Fibroblast of skin of back (primary cell): ENCODE results near the gene BTN3A1.
"Not testable (repeated sequence)": the region's sequence is repeated elsewhere in the genome, so short reads cannot be mapped to it uniquely, and the experiment has no call there.

Experiments used
- DNase-seq: peaks from one replicate; pipeline ENCODE4 v3.0.0-alpha.2; 2013

Gene BTN3A1

DNA sequence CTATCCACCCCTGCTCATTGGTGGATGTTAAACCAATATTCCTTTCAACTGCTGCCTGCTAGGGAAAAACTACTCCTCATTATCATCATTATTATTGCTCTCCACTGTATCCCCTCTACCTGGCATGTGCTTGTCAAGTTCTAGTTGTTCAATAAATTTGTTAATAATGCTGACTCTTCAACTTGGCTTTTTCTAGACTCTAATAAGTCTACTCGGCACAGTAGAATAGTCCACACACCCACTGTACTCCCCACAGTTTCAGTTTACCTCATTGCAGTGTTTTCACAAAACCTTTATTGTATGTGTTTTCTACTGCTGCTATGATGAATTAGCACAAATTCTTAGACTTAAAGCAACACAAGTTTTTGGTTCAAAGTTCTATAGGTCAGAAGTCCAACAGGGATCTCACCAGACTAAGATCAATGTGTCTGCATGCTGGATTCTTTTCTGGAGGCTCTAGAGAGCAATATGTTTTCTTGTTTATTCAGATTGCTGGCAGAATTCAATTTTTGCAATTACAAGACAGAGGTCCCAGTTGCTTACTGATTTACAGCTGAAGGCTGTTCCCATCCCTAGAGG is 13.1 kb downstream of the BTN3A1 start:
- no peak for DNase-seq

DNA sequence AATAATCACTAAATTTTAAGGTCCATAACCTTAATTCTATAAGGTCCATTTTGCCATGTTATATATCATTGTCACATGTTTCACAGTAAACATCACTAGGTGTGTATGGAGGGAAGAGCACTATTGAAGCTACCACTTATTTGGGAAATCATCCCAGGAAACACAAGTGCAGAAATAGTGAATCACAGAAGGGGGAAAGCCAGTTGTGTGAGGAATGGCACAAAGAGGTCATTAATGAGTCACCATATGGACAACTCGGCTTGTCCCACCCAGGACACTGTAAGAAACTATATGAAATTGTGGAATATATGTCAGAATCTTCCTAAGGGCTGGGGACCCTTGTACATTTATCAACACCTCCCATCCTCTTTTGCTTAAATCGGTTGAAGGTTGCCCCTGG is 13.7 kb downstream of the BTN3A1 start:
- no peak for DNase-seq

DNA sequence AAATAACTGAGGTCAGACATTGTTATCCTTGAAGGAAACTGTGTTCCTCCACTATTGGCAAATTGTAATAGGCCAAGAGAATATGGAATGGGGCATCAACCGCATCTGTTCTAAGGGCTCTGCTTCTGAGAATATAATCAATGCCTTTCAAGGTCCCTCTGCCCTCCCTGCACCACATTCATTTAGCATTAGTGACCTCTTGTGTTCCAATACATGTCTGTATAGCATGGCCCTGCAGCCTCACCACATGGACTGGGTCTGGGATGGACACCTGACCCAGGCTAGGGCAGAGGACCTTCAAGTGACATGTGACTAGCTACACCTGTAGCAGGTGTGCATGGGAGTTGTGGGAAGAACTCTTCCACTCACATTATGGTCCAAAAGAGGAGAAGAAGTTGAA is 14.2 kb downstream of the BTN3A1 start:
- no peak for DNase-seq

DNA sequence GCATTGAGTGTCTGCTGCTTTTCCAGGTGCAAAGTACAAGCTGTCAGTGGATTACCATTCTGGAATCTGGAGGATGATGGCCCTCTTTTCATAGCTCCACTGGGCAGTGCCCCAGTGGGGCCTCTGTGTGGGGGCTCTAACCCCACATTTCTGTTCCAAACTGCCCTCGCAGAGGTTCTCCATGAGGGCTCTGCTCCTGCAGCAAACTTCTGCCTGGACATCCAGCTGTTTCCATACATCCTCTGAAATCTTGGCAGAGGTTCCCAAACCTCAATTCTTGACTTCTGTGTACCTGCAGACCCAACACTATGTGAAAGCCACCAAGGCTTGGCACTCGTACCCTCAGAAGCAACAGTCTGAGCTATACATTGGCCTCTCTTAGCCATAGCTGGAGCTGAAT is 16.0 kb downstream of the BTN3A1 start:
- not testable (repeated sequence) for DNase-seq

DNA sequence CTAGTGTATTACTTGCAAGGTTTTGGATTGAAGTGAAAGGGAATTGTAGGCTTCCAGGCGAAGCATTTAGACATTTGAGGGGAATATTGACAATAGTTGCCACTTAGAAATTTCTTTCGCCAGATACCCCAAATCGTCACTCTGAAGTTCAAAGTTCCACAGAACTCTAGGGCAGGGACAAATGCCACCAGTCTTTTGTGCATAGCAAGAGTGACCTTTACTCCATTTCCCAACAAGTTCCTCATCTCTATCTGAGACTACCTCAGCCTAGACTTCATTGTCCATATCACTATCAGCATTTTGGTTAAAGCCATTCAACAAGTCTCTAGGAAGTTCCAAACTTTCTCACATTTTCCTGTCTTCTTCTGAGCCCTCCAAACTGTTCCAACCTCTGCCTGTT is 16.7 kb downstream of the BTN3A1 start:
- DNase-seq = not testable (repeated sequence)

DNA sequence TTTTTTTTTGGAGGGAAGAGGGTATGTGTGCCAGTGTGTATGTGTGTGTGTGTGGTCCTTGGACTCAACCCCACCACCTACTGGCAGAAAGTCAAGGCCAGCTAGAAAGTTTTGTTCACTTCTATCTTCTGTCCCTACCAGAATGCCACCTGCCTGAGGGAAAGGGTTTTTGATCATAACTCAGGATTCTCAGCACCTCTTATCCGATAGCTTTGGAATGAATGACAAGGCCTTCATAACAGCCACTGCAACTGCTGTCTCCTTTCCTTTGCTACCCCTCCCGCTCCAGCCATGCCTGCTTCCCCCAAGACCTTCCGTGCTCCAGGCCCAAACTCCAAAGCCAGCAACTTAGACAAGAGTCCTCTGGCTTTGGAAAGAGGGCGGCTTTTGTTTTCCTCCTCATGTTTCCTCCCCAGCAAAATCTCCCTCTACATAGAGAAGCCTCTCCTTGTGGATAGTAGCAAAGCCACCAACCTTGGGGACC is 18.7 kb downstream of the BTN3A1 start:
- peak; percentile 62 for DNase-seq

DNA sequence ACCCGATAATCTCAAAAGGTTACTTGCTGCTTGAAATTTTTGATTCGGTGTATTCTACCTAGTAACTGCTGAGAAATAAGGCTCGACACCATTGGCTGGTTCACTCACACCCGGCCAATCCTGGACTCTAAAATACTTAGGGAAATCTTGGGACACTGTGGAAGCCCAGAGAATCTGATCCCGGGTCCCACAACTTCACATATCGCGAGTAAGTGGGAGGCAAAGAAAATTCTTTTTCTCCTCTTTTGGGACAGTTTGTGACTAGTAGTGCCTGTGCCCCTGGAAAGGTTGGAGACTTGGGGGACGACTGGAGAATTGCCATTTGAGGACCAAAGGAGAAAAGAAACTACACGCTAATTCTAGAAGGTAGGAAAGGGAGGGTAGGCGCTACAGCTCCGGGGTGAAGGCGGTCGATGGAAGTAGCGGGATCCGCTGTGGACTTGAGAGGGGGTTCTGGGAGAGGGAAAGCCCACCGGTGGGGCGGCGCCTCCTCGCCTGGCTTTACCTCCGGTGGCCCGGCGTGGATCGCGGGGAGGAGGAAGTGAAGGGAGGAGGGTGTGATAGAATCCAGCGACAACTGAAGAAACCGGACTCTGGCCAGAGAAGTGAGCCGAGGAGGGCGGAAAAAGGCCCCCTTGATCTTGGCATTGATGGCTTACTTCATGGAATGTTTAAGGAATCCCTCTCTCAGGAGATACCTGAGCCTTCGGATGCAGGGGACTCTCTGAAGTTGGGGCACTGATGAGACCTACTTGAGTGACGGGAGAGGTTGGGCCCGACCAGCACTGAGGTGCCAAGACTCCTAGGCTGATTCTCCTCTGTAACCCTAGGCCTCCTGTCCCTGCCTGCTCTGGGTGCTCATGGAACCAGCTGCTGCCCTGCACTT is 19.4 kb downstream of the BTN3A1 start:
- peak; percentile 95 for DNase-seq

DNA sequence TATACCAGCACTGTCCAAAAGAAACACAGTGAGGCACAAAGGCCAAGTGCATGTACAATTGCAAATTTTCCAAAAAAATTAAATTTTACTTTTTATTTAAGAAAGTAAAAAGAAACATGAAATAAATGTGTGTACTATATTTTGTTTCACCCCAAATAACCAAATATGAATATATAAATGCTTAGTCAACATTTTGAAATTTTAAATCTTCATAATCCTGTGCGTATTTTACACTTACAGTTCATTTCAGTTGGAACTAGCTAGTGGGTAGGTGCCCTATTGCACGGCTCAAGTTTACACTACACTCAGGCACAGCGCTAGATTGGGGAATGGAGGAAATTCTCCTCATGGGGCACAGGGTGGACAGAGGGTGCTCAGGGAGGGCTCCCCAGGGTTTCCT is 20.3 kb downstream of the BTN3A1 start:
- DNase-seq = no peak

DNA sequence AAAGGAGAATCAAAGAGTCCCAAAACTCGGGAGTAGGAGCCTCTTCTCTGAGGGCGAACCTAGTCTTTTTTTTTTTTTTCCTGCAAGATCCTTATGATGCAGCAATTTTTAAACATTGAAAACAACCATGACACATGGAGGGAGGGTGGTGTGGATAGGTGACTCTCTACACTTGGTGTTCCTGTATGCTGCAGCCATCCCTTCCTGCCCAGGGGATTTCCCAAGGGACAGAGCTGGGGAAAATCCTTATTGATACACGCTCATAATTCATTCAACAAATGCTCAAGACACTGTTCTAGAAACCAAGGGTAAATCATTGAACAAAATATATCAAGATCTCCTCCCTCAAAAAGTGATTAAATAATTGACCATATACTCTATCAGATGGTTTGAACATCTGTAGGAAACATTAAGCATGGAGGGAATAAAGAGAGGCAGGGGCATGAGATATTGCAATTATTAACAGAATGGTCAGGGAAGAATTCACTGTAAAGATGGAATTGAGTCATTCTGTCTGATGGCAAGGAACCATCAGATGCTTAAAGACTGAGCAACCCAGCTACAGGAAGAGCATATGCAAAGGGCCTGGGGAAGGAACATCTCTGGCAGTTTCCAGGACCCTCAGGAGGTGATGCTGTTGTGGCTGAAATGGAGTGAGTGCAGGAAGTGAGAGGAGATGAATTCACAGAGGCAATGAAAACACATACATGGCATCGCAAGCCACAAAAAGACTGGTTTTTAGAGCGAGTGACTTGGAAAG is 24.8 kb downstream of the BTN3A1 start:
- DNase-seq = no peak

DNA sequence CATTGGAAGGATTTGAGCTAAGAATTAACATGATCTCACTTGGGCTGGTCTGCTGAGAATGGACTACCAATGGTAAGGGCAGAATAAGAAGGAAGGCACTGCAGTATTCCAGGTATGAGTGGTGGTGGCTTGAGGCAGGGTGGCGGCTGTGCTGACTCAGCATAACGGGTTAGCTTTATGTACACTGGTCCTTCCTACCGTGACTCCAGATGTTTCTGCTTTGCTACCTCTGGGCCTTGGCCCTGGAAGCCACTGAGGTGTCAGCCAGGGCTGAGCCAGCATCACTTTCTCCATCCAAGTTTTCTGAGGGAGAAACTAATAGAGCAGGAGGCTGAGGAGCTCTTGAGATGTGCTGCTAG is 25.4 kb downstream of the BTN3A1 start:
- no peak for DNase-seq

DNA sequence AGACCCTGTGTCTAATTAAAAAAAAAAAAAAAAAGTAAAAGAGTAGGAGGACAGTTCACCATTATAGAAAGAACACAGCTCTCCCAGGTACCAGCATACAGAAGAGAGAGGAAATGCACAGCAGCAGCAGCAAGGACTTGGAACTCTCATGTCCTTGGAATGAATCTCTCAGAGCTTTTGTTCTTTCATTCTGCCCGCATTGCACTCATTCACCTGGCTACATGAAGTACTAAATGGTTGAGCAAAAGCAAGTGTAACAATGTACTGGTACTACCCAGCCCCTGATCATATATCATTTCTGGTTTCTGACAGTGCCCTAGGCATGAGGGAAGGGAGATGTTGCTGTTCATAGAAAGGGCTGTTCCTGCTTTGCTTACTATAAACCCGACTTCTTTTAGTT is 26.1 kb downstream of the BTN3A1 start:
- DNase-seq = no peak

DNA sequence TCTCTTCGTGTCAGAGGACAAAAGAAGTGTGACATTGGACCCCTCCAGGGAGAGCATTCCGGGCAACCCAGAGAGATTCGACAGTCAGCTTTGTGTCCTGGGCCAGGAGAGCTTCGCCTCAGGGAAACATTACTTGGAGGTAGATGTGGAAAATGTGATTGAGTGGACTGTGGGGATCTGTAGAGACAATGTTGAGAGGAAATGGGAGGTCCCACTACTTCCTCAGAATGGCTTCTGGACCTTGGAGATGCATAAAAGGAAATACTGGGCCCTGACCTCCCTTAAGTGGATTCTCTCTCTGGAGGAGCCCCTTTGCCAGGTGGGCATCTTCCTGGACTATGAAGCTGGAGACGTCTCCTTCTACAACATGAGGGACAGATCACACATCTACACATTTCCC is 28.7 kb downstream of the BTN3A1 start:
- no peak for DNase-seq

DNA sequence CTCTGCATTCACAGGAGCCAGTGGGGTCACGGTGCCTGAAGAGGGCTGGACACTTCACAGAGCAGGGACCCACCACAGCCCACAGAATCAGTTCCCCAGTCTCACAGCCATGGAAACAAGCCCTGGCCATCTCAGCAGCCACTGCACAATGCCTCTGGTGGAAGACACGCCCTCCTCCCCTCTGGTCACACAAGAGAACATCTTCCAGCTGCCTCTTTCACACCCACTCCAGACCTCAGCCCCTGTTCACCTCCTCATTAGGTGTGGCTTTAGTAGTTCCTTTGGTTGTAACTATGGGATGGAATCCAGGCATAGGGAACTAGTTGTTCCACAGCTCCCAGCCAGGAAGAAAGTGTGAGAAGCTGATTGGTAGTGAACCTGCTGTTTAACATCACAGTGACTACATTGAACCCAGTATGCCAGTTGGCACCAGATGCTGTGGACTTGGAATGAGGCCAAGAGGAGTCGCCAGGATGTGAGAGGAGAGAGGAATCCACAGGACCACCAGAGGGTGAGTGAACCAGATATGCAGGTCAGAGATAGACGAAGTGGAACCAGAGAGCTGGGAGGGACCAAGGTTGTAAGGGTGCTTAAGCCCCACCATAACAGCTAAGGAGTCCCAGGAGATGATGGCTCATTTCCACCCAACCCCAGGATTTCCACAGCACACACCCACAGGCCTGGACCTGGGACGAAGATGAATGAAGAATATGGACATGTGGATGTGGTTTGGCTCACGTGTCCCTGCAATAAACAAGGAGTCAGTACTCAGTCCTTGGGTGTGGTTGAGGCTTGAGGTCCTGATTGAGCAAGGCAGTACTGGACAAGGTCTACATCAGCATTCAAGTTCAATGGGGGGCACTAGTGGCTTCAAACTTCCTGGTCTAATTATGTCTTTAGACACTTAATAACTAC is 29.4 kb downstream of the BTN3A1 start:
- DNase-seq = no peak

DNA sequence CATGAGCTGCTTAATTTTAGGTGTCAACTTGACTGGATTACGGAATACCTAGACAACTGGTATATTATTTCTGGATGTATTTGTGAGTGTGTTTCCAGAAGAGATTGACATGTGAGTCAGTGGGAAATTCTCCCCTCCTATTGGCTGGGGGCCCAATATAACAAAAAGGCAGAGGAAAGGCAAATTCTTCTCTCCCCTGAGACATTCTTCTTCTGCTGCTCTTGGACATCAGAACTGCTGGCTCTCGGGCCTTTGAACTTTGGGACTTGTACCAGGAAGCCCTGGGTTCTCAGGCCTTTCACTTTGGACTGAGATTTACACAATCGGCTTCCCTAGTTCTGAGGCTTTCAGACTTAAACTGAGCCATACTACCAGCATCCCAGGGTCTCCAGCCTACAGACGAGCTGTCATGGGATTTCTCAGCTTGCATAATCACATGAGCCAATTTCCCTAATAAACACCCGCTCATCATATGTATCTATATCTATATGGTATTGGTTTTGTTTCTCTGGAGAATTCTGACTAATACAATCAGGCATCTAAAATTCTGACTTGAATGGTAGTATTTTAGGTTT is 30.6 kb downstream of the BTN3A1 start:
- peak; percentile 85 for DNase-seq

DNA sequence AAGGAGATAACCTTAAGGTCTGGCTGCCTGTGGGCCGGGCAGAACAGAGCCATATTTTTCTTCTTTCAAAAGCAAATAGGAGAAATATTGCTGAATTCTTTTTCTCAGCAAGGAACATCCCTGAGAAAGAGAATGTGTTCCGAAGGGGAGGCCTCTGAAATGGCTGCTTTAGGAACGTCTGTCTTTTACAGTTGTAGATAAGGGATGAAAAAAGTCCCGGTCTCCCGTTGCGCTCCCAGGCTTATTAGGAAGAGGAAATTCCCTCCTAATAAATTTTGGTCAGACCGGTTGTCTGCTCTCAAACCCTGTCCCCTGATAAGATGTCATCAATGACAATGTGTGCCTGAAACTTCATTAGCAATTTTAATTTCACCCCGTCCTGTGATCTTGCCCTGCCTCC is 31.6 kb downstream of the BTN3A1 start:
- DNase-seq = not testable (repeated sequence)

DNA sequence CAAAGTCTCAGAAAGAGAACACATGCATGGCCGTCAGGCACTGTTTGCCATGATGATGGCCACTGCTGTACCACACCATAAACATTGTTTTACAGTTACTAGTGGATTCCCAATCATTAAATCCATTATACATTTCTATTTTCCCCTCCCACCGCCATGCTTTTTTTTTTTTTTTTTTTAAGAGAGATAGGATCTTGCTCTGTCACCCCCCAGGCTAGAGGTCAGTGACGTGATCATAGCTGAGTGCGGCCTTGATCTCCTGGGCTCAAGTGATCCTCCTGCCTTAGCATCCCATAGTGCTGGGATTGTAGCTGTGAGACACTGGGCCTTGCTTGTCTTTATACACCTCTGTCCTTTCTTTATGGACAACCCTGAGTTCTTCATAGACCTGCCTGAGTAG is 33.9 kb downstream of the BTN3A1 start:
- DNase-seq = no peak

DNA sequence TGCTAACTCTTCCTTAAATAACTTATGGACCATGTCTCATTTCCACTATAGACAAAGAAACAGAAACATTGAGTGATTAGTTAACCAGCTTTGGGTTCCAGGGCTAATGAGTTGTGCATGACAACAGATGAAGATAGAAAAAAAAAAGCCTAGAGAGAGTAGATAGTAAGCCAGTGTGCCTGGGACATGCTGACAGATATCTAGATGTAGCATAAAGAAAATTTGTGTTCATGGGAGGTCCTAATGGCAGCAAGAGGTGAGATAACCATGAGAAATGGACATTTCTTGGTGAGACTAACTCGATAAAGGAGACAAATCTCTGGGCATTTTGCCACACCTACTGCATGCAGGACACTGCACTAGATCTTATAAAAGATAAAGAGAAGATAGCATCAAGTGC is 35.5 kb downstream of the BTN3A1 start:
- no peak for DNase-seq

DNA sequence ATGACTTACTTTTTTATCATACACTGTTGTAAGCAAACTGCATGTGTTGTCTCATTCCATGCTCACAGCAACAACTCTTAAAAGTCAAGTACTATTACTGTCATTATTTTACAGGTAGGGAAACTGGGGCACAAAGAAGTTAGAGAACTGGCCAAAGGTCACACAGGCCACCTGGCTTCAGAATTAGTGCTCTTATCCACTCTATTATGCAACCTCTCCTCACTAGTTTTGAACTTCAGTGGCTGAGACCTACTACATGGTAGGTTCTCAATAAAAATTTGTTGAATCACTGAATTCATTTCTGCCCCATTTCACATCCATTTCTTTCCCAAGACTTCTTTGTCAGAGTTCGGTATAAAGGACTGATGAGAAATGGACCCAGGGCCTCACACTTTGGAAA is 35.9 kb downstream of the BTN3A1 start:
- no peak for DNase-seq

DNA sequence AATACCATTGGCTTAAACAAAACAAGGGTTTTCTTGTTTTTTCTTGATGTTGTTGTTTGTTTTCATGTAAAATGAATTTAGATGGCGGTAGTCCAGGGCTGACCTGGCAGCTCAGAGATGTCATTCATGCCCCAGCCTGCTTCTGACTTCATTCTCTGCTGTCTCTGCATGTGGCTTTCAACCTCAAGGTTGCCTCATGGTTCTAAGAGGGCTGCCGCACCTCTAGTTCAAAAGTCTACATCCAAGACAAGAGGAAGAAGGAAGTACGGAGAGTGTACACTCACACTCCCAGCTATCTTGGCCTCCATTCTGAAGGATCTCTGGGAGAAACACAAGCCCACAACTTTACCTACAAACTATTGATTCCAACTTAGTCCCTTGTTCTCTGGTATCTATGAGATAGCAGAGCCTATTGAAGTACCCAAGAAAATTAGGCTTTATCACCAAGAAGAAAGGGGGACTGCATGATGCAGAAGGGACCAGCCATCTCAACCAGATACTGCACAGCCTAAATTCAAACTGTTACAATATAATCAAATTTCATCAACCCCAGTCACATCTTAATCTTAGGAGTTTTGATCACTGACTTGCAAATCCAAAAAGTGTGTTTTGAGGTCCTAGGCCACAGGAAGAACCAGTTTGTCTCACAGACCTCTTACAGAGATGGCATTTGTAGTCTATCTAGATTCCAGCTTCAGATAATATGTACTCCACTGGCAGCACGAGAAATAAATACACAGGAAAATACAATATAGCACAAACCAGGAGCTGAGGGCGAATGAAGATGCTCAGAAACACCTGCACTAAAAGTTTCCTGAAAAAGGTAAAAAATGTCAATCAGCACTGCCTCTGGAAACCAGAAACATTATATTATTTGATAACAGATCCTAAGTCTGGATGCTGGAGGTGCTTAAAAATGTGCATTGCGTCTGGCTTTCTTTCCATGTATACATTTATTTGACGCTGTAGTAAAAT is 37.4 kb downstream of the BTN3A1 start:
- DNase-seq = no peak

DNA sequence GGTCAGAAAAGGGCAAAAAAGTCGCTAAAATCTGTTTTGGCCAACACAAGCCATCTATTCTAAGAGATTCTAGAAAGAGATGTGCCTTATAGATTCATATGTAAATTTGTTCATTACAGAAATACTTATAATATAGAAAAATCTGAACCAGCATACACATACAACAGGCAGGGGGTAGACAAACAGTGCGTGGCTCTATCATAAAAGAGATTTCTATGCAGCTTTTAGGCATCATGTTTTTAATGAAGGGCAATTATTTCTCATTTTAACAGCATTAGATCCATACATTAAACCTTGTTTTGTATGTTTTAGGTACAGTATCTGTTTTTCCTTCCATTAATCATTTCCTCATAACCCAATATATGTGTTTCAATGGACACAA is 38.9 kb downstream of the BTN3A1 start:
- DNase-seq = no peak

DNA sequence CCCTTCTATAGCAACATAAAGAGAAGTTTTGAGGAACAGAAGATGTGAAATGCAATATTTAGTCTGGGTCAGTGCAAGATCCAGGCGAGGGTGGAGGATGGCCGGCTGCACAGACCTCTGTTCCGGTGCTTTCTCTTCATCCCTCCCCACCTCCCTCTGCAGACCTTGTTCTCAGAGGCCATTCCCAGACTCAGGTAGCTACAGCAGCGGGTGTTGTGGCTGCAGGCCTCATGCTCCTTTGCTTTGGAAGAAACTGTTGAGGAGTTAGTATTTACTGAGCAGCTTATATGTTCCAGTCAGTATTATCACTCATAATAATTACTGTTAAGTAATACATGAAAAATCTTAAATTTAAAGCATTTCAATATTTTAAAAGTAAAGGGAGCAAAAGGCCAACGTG is 39.9 kb downstream of the BTN3A1 start:
- DNase-seq = no peak
